Cardiac fibroblast (primary cell): ENCODE results near the gene KLHDC7B.
A peak's percentile ranks its signal among the peaks of the same experiment; 100 is the strongest.

ENCODE experiments used
- DNase-seq, 2 donors: peaks; one replicate each; pipeline versions ENCODE4 v3.0.0 to v3.0.0-alpha.2; 2010; ENCODE audit warnings: low read depth in 2 of 2
- H3K4me3 ChIP-seq, 2 donors: replicated peaks in 1 of 2; 1 replicate in 1 of 2; 2 replicates in 1 of 2; pipeline ENCODE4 v1.5.1; 2011; ENCODE audit warnings: low read depth in 2 of 2, low read length in 2 of 2, mild to moderate bottlenecking in 2 of 2, moderate library complexity in 1 of 2
- TF ChIP-seq, protein P1 (sequence below): IDR thresholded peaks from one replicate; pipeline ENCODE4 v1.5.1; 2011; ENCODE audit warnings: low read depth, mild to moderate bottlenecking, low read length, inconsistent platforms

KLHDC7B gene

GRCh38 chr22:50562523-50563412 lies 17.1 kb downstream of the KLHDC7B start, which contains the start of gene SYCE3:
Gene SYCE3 (minus strand): TSS chr22:50562919. CDS start chr22:50556405, 6,514 bp downstream.
- peak; percentile 89 for DNase-seq
- TF ChIP-seq, protein P1, sequence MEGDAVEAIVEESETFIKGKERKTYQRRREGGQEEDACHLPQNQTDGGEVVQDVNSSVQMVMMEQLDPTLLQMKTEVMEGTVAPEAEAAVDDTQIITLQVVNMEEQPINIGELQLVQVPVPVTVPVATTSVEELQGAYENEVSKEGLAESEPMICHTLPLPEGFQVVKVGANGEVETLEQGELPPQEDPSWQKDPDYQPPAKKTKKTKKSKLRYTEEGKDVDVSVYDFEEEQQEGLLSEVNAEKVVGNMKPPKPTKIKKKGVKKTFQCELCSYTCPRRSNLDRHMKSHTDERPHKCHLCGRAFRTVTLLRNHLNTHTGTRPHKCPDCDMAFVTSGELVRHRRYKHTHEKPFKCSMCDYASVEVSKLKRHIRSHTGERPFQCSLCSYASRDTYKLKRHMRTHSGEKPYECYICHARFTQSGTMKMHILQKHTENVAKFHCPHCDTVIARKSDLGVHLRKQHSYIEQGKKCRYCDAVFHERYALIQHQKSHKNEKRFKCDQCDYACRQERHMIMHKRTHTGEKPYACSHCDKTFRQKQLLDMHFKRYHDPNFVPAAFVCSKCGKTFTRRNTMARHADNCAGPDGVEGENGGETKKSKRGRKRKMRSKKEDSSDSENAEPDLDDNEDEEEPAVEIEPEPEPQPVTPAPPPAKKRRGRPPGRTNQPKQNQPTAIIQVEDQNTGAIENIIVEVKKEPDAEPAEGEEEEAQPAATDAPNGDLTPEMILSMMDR = peak; percentile 77
- H3K4me3 ChIP-seq = peak within 1 kb of the TSS; percentile 52 to 56

- TF ChIP-seq, protein P1 = no peak
- no peak for DNase-seq
- H3K4me3 ChIP-seq = peak overlapping the region; percentile 52 to 56
These were observed 17.9 kb downstream of the KLHDC7B start for GRCh38 chr22:50563413-50564160.

DNA sequence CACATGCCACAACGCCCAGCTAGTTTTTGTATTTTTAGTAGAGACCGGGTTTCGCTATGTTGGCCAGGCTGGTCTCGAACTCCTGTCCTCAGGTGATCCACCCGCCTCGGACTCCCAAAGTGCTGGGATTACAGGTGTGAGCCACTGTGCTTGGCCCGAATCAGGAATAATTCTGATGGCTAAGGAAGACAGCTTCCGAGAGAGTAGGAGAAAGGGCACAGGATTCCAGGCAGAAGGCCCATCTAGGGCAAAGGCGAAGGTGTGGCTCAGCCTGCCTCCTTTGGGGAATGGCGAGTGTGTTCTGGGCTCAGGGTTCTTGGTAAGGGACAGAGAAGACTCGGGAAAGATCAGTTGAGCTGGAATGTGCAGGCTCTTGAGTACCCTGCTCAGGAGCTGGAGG lies 18.6 kb downstream of the KLHDC7B start:
- DNase-seq = no peak
- no peak overlapping the region for H3K4me3 ChIP-seq
- TF ChIP-seq, protein P1 = no peak

DNA sequence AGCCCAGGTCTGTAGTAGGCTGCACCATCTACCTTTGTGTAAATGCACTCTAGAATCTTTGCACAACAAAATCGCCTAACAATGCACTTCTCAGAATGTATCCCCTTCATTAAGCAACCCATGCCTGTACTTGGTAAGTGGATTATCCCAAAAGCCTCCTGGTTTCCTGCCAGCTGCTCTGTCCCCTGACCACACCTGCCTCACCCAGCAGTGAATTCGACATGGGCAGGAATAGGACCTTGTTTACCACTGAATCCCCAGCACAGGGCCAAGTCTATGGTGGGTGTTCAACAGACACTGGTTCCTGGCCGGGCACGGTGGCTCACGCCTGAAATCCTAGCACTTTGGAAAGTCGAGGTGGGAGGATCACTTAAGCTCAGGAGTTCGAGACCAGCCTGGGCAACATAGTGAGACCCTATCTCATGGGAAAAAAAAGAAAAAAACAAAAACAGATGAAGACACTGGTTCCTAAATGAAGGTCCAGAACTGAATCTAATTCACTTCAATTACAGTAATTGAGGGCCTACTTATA lies 22.1 kb downstream of the KLHDC7B start:
- DNase-seq = no peak
- no peak overlapping the region for H3K4me3 ChIP-seq
- TF ChIP-seq, protein P1 = no peak

DNA sequence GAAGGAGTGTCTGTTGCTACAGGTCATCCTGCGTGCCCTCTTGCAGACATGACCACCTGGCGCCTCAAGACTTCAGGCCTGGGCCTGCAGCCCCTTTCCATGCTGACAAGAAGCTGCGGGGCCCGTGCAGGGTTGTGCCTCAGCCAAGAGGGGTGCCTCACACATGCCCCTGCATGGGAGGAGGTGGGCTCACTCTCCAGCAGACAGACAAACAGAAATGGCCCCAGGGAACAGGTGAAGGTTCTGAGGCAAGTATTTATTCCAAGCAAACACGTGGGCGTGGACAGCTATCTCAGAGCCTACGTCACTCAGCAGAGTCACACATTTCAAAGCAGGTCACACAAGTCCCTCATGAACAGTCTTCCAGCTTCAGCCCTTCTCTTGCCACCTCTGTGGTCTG lies 22.9 kb downstream of the KLHDC7B start:
- no peak overlapping the region for H3K4me3 ChIP-seq
- no peak for DNase-seq
- TF ChIP-seq, protein P1 = no peak

DNA sequence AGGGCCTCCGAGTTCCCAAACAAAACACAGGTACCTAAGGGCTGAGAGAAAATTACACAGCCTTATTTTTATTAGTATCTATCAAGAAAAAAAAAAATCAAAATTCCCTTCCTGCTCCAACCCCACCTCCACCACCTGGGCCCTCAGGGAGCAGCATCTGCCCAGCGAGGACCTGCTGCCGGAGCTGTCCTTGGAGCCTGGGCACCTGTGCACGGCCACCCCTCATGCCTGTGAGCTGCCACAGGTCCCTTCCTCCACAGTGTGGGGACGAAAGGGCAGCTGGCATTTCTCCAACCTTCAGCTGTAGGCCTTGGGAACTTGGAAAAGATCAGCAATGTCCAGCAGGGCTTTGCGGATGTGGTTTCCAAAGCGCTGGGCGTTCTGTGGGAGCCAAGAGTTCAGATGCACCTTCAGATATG lies 23.4 kb downstream of the KLHDC7B start:
- TF ChIP-seq, protein P1 = no peak
- DNase-seq = no peak
- H3K4me3 ChIP-seq = no peak overlapping the region
